ENCODE results near the gene FOCAD. TPM values are rescaled to one million over a fixed set of nuclear protein-coding genes. Genes with fewer than 3 reads are reported as not detected.

Gene FOCAD
- total RNA-seq, 4 donors from 2014 or later = 15.7 to 39.9 (median 25.4) TPM

GRCh38 chr9:20740304-20740703, 56.2 kb downstream of the FOCAD start:
- Histone ChIP-seq H3K36me3 (peaks cover 0 to 20% (median 0%) of the 10 kb centered on the region in 3 donors), H3K27me3 (no peaks in the 10 kb centered on the region), H3K27ac (no peak overlapping the region), H3K9me3 (no peaks in the 10 kb centered on the region), H3K4me3 (no peak overlapping the region), H3K4me1 (no peaks in the 10 kb centered on the region)
- TF ChIP-seq, protein P1, sequence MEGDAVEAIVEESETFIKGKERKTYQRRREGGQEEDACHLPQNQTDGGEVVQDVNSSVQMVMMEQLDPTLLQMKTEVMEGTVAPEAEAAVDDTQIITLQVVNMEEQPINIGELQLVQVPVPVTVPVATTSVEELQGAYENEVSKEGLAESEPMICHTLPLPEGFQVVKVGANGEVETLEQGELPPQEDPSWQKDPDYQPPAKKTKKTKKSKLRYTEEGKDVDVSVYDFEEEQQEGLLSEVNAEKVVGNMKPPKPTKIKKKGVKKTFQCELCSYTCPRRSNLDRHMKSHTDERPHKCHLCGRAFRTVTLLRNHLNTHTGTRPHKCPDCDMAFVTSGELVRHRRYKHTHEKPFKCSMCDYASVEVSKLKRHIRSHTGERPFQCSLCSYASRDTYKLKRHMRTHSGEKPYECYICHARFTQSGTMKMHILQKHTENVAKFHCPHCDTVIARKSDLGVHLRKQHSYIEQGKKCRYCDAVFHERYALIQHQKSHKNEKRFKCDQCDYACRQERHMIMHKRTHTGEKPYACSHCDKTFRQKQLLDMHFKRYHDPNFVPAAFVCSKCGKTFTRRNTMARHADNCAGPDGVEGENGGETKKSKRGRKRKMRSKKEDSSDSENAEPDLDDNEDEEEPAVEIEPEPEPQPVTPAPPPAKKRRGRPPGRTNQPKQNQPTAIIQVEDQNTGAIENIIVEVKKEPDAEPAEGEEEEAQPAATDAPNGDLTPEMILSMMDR (IDR thresholded peaks at IDR 0.05) = no peak
- TF ChIP-seq POLR2A (IDR thresholded peaks at IDR 0.05) (no peak), EP300 (IDR thresholded peaks at IDR 0.05) (no peak)
- DNase-seq (ENCODE audit: low spot score in 2 of 2) = no peak
- WGBS, 2 donors = 87 to 93% methylated on average over 1 of the region's 1 CpG

GRCh38 chr9:20740929-20741582, 57.0 kb downstream of the FOCAD start:
- Histone ChIP-seq H3K36me3 (peaks cover 0 to 20% (median 0%) of the 10 kb centered on the region in 3 donors), H3K9me3 (no peaks in the 10 kb centered on the region), H3K27ac (no peak overlapping the region), H3K4me1 (no peaks in the 10 kb centered on the region), H3K27me3 (no peaks in the 10 kb centered on the region), H3K4me3 (no peak overlapping the region)
- WGBS, 2 donors = 94 to 96% methylated on average over 2 of the region's 2 CpGs
- no peak for DNase-seq (ENCODE audit: low spot score in 2 of 2)
- TF ChIP-seq POLR2A (IDR thresholded peaks at IDR 0.05) (no peak), EP300 (IDR thresholded peaks at IDR 0.05) (no peak)
- TF ChIP-seq, protein P1 (IDR thresholded peaks at IDR 0.05) = no peak

DNA sequence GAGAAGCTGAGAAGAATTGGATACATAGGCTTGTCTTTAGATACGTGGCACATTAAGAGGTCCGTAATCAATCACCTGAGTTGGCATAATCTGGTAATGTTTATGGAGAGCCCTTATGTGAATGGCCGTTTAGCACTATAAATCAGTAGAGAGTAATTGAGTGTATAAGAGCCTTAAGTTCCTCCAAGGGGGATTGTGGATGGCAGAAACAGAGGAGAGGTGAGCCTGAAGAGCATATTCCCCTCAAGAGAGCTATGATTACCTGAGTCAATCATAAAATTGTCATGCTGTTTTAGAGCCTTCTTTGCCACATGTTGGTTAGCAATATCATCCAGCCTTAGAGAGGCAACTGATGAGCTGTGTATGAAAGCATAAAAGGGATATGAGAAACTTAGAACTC, 58.8 kb downstream of the FOCAD start:
- Histone ChIP-seq H3K36me3 (peaks cover 0 to 13% (median 0%) of the 10 kb centered on the region in 3 donors), H3K27me3 (no peaks in the 10 kb centered on the region), H3K9me3 (no peaks in the 10 kb centered on the region), H3K27ac (no peak overlapping the region), H3K4me3 (no peak overlapping the region), H3K4me1 (no peaks in the 10 kb centered on the region)
- WGBS, 2 donors = 88 to 90% methylated on average over 3 of the region's 3 CpGs
- no peak for TF ChIP-seq POLR2A (IDR thresholded peaks at IDR 0.05)
- TF ChIP-seq, protein P1 (IDR thresholded peaks at IDR 0.05) = no peak
- no peak for TF ChIP-seq EP300 (IDR thresholded peaks at IDR 0.05)
- no peak for DNase-seq (ENCODE audit: low spot score in 2 of 2)

- no peaks in the 10 kb centered on the region for H3K9me3 ChIP-seq
- H3K36me3 ChIP-seq = peaks cover 0 to 6% (median 0%) of the 10 kb centered on the region in 3 donors
- no peak overlapping the region for H3K4me3 ChIP-seq
- TF ChIP-seq POLR2A (IDR thresholded peaks at IDR 0.05) = no peak
- no peak for TF ChIP-seq EP300 (IDR thresholded peaks at IDR 0.05)
- H3K27me3 ChIP-seq = no peaks in the 10 kb centered on the region
- H3K27ac ChIP-seq = no peak overlapping the region
- no peak for DNase-seq (ENCODE audit: low spot score in 2 of 2)
- 22 to 46% methylated on average over 2 of the region's 2 CpGs for WGBS, 2 donors
- H3K4me1 ChIP-seq = no peaks in the 10 kb centered on the region
Observed at GRCh38 chr9:20744036-20744630, 60.1 kb downstream of the FOCAD start.

- Histone ChIP-seq H3K4me1 (peaks cover 0 to 4% (median 0%) of the 10 kb centered on the region in 4 donors), H3K27me3 (no peaks in the 10 kb centered on the region), H3K9me3 (no peaks in the 10 kb centered on the region), H3K27ac (no peak overlapping the region), H3K36me3 (peaks cover 0 to 6% (median 0%) of the 10 kb centered on the region in 3 donors), H3K4me3 (no peak overlapping the region)
- no peak for DNase-seq (ENCODE audit: low spot score in 2 of 2)
- TF ChIP-seq POLR2A (IDR thresholded peaks at IDR 0.05) (no peak), EP300 (IDR thresholded peaks at IDR 0.05) (no peak)
- TF ChIP-seq, protein P1 (IDR thresholded peaks at IDR 0.05) = no peak
- WGBS, 2 donors = 75 to 76% methylated on average over 1 of the region's 1 CpG
Observed at GRCh38 chr9:20746967-20747366, 62.9 kb downstream of the FOCAD start.
